ENCODE measurements around the gene CCDC138.
"Not testable (repeated sequence)": the region's sequence is repeated elsewhere in the genome, so short reads cannot be mapped to it uniquely, and the experiment has no call there.

CCDC138 gene

GRCh38 chr2:108786354-108787215, at the start of gene CCDC138:
TSS of gene CCDC138 (plus strand) at chr2:108786771. CDS start at chr2:108786823, 52 bp downstream.
- peak; percentile 95 for DNase-seq

GRCh38 chr2:108757973-108758372, 28.6 kb upstream of the CCDC138 start:
- DNase-seq, result not testable (repeated sequence)

GRCh38 chr2:108762618-108763017, 24.0 kb upstream of the CCDC138 start:
- DNase-seq, result not testable (repeated sequence)

- DNase-seq, result not testable (repeated sequence)
These were observed 19.9 kb upstream of the CCDC138 start for GRCh38 chr2:108766671-108767070.

- not testable (repeated sequence) for DNase-seq
These were observed 18.7 kb upstream of the CCDC138 start for GRCh38 chr2:108767859-108768258.

GRCh38 chr2:108776475-108776874, 10.1 kb upstream of the CCDC138 start:
- no peak for DNase-seq

- DNase-seq, result no peak
These were observed 7.7 kb upstream of the CCDC138 start for GRCh38 chr2:108778857-108779256.

GRCh38 chr2:108786008-108786353, 590 bp upstream of the CCDC138 start:
- no peak for DNase-seq

- no peak for DNase-seq
These were observed 608 bp downstream of the CCDC138 start for GRCh38 chr2:108787216-108787541.

GRCh38 chr2:108803045-108803736, 16.6 kb downstream of the CCDC138 start:
- DNase-seq, result no peak

GRCh38 chr2:108805032-108805431, 18.5 kb downstream of the CCDC138 start:
- DNase-seq, result no peak

- DNase-seq, result no peak
These were observed 19.2 kb downstream of the CCDC138 start for GRCh38 chr2:108805782-108806181.

GRCh38 chr2:108806371-108807113, 20.0 kb downstream of the CCDC138 start:
- DNase-seq, result no peak

GRCh38 chr2:108809936-108810335, 23.4 kb downstream of the CCDC138 start:
- no peak for DNase-seq

- DNase-seq, result no peak
These were observed 24.7 kb downstream of the CCDC138 start for GRCh38 chr2:108810993-108811957.

GRCh38 chr2:108813732-108814131, 27.2 kb downstream of the CCDC138 start:
- DNase-seq, result no peak

GRCh38 chr2:108820482-108820881, 33.9 kb downstream of the CCDC138 start:
- DNase-seq, result no peak

- DNase-seq, result no peak
These were observed 36.7 kb downstream of the CCDC138 start for GRCh38 chr2:108823286-108823685.

- DNase-seq, result no peak
These were observed 37.9 kb downstream of the CCDC138 start for GRCh38 chr2:108824316-108825070.

- no peak for DNase-seq
These were observed 38.7 kb downstream of the CCDC138 start for GRCh38 chr2:108825254-108825653.

GRCh38 chr2:108825736-108826135, 39.2 kb downstream of the CCDC138 start:
- no peak for DNase-seq
